ENCODE data around the gene NPM1. TPM values are rescaled to one million over a fixed set of nuclear protein-coding genes. Genes with fewer than 3 reads are reported as not detected.

NPM1 gene
- total RNA-seq, 1 experiment from 2014 or later: 2,693 TPM

DNA sequence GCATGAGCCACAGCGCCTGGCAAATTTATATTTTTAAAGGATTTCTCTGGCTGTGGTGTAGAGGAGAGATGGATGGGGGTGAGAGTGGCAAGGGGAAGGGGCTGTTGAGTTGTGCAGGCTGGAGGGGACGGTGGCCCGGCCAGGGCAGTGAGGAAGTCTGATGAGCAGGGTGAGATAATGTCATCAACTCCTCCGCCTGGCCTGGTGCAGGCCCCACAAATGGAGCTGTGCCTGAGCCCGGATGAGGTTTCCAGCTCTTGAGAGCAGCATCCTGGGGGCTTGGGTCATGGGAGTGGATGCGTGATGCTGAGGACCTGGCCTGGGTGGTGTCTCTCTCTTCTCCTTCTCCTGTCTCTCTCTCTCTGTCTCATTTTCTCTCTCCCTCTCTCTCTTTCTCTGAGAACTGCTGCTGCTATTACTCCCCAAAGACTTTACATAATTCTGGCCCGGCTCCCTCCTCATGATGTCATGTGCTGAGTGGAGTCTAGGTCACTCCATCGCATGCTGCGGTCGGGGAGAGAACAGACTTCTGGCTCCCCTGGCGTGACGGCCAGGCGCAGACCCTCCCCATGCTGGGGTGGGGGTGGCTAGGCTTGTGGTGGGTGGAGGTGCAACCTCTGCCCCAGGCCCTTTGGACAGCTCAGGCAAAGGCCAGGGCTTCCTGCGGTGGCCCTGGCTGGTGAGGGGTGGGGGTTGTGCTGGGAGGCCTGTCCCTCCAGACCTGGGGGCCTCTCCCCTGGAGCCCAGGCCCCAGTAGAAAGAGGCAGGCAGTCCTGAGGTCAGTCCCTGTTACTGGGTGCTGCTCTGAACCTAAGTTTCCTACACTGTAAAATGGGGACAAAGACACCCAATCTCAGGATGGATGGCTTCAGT lies 58.2 kb downstream of the NPM1 start:
- no peak for TF ChIP-seq ZNF274 (IDR thresholded peaks at IDR 0.05; ENCODE audit: low read depth, low read length)
- no peak for TF ChIP-seq CEBPB (IDR thresholded peaks at IDR 0.05; ENCODE audit: low read depth)
- no peak for TF ChIP-seq CBX3 (IDR thresholded peaks at IDR 0.05; ENCODE audit: low read depth)
- TF ChIP-seq RAD21 (IDR thresholded peaks at IDR 0.05; ENCODE audit: low read depth): no peak
- no peak for TF ChIP-seq TCF7L2 (IDR thresholded peaks at IDR 0.05; ENCODE audit: borderline replicate concordance, extremely low read depth, insufficient read depth, insufficient read length)
- no peak for TF ChIP-seq YY1 (IDR thresholded peaks at IDR 0.05; ENCODE audit: extremely low read depth, insufficient replicate concordance, low read depth, low read length)
- no TSS peak for BruUV-seq (replicated peaks)
- H3K9ac ChIP-seq (ENCODE audit: low read length): no peak overlapping the region
- no peak overlapping the region for H2AFZ ChIP-seq (ENCODE audit: low read depth, low read length, poor library complexity, severe bottlenecking)
- no peak overlapping the region for H3K4me2 ChIP-seq (ENCODE audit: low read length)
- H3K9me3 ChIP-seq (ENCODE audit: control insufficient read depth in 1 of 2, insufficient read depth in 1 of 2, low read depth in 1 of 2, low read length in 2 of 2): no peaks in the 10 kb centered on the region
- intact Hi-C loops (cut with micrococcal nuclease): no loop called here
- ChIA-PET POLR2A (no interaction called here), CTCF (no interaction called here), RAD21 (ENCODE audit: low non-redundant PET in 1 of 2, low total read pairs in 2 of 2, uncharacterized antibody in 2 of 2, unreplicated experiment in 2 of 2) (no interaction called here)
- H3K4me1 ChIP-seq (ENCODE audit: control insufficient read depth in 1 of 2, insufficient read depth in 2 of 2, low read length in 2 of 2): peaks cover 8 to 22% of the 10 kb centered on the region in 2 experiments; a peak in 3 of 4 replicates
- no peak overlapping the region for H3K27ac ChIP-seq (ENCODE audit: low read depth, low read length)
- no peaks in the 10 kb centered on the region for H3K27me3 ChIP-seq (ENCODE audit: insufficient read depth, low read length)
- no peak overlapping the region for H3K4me3 ChIP-seq (replicated peaks in 1 of 2; ENCODE audit: low read depth in 1 of 2, low read length in 2 of 2)
- no peaks in the 10 kb centered on the region for H3K9me2 ChIP-seq (ENCODE audit: insufficient read depth)
- no peaks in the 10 kb centered on the region for H4K20me1 ChIP-seq (ENCODE audit: insufficient read depth)
- no peak for DNase-seq (ENCODE audit: low read depth, low spot score)
- no peaks in the 10 kb centered on the region for H3K79me2 ChIP-seq (ENCODE audit: insufficient read depth, low read length)
- H3K36me3 ChIP-seq (ENCODE audit: control insufficient read depth in 1 of 2, insufficient read depth in 2 of 2, low read length in 2 of 2): no peaks in the 10 kb centered on the region
- no peak for ATAC-seq

DNA sequence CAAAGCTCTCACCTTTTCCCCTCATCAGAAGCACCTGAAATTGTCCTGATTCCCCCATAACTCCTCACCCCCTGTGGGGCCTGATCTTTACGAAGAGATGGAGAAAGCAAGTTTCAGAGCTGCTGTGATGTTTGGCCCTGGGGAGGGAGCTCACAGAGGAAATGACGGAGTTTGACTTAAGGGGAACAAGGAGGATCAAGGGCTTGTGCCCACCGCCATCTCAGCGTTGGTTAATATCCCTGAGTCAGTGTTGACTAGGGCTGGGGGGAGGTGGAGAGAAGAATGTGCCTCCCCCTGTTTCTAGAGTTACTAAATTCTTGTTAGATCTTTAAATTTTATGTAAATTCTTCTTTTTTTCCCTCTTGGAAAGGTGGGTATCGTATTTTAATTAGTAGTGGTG lies 59.6 kb downstream of the NPM1 start:
- RAD21 ChIA-PET (ENCODE audit: low non-redundant PET in 1 of 2, low total read pairs in 2 of 2, uncharacterized antibody in 2 of 2, unreplicated experiment in 2 of 2): no interaction called here
- DNase-seq (ENCODE audit: low read depth, low spot score): no peak
- peaks cover 14 to 36% of the 10 kb centered on the region in 2 experiments for H3K4me1 ChIP-seq (ENCODE audit: control insufficient read depth in 1 of 2, insufficient read depth in 2 of 2, low read length in 2 of 2)
- POLR2A ChIA-PET: no interaction called here
- TF ChIP-seq ATF3 (IDR thresholded peaks at IDR 0.05): no peak
- H2AFZ ChIP-seq (ENCODE audit: low read depth, low read length, poor library complexity, severe bottlenecking): no peak overlapping the region
- H3K27ac ChIP-seq (ENCODE audit: low read depth, low read length): no peak overlapping the region
- no peak overlapping the region for H3K4me3 ChIP-seq (replicated peaks in 1 of 2; ENCODE audit: low read depth in 1 of 2, low read length in 2 of 2)
- H3K79me2 ChIP-seq (ENCODE audit: insufficient read depth, low read length): no peaks in the 10 kb centered on the region
- no peaks in the 10 kb centered on the region for H3K9me3 ChIP-seq (ENCODE audit: control insufficient read depth in 1 of 2, insufficient read depth in 1 of 2, low read depth in 1 of 2, low read length in 2 of 2)
- no peaks in the 10 kb centered on the region for H3K27me3 ChIP-seq (ENCODE audit: insufficient read depth, low read length)
- no peaks in the 10 kb centered on the region for H3K36me3 ChIP-seq (ENCODE audit: control insufficient read depth in 1 of 2, insufficient read depth in 2 of 2, low read length in 2 of 2)
- H3K4me2 ChIP-seq (ENCODE audit: low read length): no peak overlapping the region
- intact Hi-C loops (cut with micrococcal nuclease): no loop called here
- H4K20me1 ChIP-seq (ENCODE audit: insufficient read depth): no peaks in the 10 kb centered on the region
- no peak overlapping the region for H3K9ac ChIP-seq (ENCODE audit: low read length)
- no peaks in the 10 kb centered on the region for H3K9me2 ChIP-seq (ENCODE audit: insufficient read depth)
- no TSS peak for BruUV-seq (replicated peaks)
- CTCF ChIA-PET: no interaction called here
- ATAC-seq: no peak
